Measurements from ENCODE around the gene PSMC2. TPM values are rescaled to one million over a fixed set of nuclear protein-coding genes. Genes with fewer than 3 reads are reported as not detected.
A peak's percentile ranks its signal among the peaks of the same experiment; 100 is the strongest.

The PSMC2 gene
- total and polyA plus RNA-seq, 10 of the 15 experiments (the other 5 are each of a cell fraction or from before 2014, with no cell fraction given) = 117 to 347 (median 220) TPM

DNA sequence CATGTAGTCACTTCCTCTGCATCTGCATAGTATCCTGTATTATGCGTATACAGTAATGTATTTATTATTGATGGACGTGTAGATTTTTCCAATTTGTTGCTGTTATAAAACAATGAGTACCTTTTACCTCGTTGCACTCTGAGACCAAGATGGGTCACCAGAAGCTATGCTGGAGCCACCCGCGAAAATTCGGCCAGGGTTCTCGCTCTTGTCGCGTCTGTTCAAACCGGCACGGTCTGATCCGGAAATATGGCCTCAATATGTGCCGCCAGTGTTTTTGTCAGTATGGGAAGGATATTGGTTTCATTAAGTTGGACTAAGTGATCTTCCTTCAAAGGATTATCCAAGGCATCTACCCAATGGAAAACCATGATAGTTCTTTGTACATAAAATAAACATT is 1.0 kb downstream of the PSMC2 start:
- Histone ChIP-seq H3K4me1 (ENCODE audit: control insufficient read depth, insufficient read depth, low read length) (peaks cover 7% of the 10 kb centered on the region), H3K27me3 (replicated peaks in 1 of 2; ENCODE audit: control insufficient read depth in 2 of 2, insufficient read depth in 2 of 2, low read length in 1 of 2) (no peaks in the 10 kb centered on the region), H3K4me3 (peak overlapping the region; percentile 93), H4K20me1 (ENCODE audit: control insufficient read depth, insufficient read depth) (no peaks in the 10 kb centered on the region; the same call in 1 of the 2 replicates), H3K36me3 (ENCODE audit: control insufficient read depth in 2 of 2, insufficient read depth in 2 of 2, low read length in 1 of 2) (peaks cover 0 to 4% of the 10 kb centered on the region in 2 experiments; a peak in 1 of 4 replicates), H3K9ac (ENCODE audit: control insufficient read depth, insufficient read depth, low read length) (peak overlapping the region; percentile 84), H3K27ac (ENCODE audit: control insufficient read depth, insufficient read depth) (0 out of 2 replicates have a peak overlapping the region, but pooled peaks have one; percentile 4), H3K9me3 (replicated peaks; ENCODE audit: control insufficient read depth, insufficient read depth, low read length) (no peaks in the 10 kb centered on the region), H3K4me2 (ENCODE audit: control insufficient read depth, insufficient read depth) (peak overlapping the region; percentile 77), H3K79me2 (ENCODE audit: control insufficient read depth, insufficient read depth, low read length) (peaks cover 72% of the 10 kb centered on the region), H2AFZ (ENCODE audit: control insufficient read depth, low read depth, low read length) (no peak overlapping the region)
- in situ Hi-C loops (cut with MboI) (loop anchor here (25.0 kb wide), 1 partner anchor 1739 kb away; no protein-coding TSS in a partner anchor), intact Hi-C loops (cut with micrococcal nuclease; ENCODE audit: unreplicated experiment) (loop anchor here (10.0 kb wide), 1 partner anchor 204 kb away; the partner anchor contains the start of gene NAPEPLD)
- ChIA-PET POLR2A (no interaction called here), RAD21 (ENCODE audit: unreplicated experiment) (interaction anchor here (1.0 to 1.4 kb wide), 2 partner anchors 50 to 55 kb away, joined by 3 to 4 read pairs; no protein-coding TSS in a partner anchor), CTCF (no interaction called here), SMC1A (ENCODE audit: uncharacterized antibody, unreplicated experiment) (interaction anchor here (0.9 kb wide), 1 partner anchor 27 kb away, joined by 3 read pairs; no protein-coding TSS in a partner anchor)
- ATAC-seq (no peak), FAIRE-seq (no peak), DNase-seq (ENCODE audit: low read depth, low spot score) (no peak)
- TF ChIP-seq, protein P1, sequence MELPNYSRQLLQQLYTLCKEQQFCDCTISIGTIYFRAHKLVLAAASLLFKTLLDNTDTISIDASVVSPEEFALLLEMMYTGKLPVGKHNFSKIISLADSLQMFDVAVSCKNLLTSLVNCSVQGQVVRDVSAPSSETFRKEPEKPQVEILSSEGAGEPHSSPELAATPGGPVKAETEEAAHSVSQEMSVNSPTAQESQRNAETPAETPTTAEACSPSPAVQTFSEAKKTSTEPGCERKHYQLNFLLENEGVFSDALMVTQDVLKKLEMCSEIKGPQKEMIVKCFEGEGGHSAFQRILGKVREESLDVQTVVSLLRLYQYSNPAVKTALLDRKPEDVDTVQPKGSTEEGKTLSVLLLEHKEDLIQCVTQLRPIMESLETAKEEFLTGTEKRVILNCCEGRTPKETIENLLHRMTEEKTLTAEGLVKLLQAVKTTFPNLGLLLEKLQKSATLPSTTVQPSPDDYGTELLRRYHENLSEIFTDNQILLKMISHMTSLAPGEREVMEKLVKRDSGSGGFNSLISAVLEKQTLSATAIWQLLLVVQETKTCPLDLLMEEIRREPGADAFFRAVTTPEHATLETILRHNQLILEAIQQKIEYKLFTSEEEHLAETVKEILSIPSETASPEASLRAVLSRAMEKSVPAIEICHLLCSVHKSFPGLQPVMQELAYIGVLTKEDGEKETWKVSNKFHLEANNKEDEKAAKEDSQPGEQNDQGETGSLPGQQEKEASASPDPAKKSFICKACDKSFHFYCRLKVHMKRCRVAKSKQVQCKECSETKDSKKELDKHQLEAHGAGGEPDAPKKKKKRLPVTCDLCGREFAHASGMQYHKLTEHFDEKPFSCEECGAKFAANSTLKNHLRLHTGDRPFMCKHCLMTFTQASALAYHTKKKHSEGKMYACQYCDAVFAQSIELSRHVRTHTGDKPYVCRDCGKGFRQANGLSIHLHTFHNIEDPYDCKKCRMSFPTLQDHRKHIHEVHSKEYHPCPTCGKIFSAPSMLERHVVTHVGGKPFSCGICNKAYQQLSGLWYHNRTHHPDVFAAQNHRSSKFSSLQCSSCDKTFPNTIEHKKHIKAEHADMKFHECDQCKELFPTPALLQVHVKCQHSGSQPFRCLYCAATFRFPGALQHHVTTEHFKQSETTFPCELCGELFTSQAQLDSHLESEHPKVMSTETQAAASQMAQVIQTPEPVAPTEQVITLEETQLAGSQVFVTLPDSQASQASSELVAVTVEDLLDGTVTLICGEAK (IDR thresholded peaks at IDR 0.05; ENCODE audit: borderline replicate concordance) = no peak
- BruUV-seq (replicated peaks) = no TSS peak
- 47% methylated on average over 13 of the region's 13 CpGs for WGBS (ENCODE audit: insufficient coverage, insufficient replicate concordance, low lambda C conversion rate, missing lambda C conversion rate)
